Measurements from ENCODE around the gene DTWD2.

DTWD2 gene

GRCh38 chr5:119011186-119011585 is 22.8 kb upstream of the DTWD2 start:
- Histone ChIP-seq H3K4me3 (ENCODE audit: insufficient read depth, low read length, poor library complexity, severe bottlenecking) (no peak overlapping the region), H3K9me2 (replicated peaks; ENCODE audit: insufficient read depth, low read length) (no peaks in the 10 kb centered on the region), H3F3A (ENCODE audit: insufficient read depth) (peaks cover 8% of the 10 kb centered on the region; the same call in 1 of the 2 replicates), H3K4me2 (ENCODE audit: low read depth, low read length, poor library complexity, severe bottlenecking) (no peak overlapping the region), H3K36me3 (ENCODE audit: low read length) (no peaks in the 10 kb centered on the region), H3K27ac (ENCODE audit: low read depth, low read length) (no peak overlapping the region), H3K27me3 (ENCODE audit: low read length) (no peaks in the 10 kb centered on the region), H2AFZ (ENCODE audit: low read depth, low read length, severe bottlenecking) (no peak overlapping the region), H3K9ac (ENCODE audit: low read length) (no peak overlapping the region), H3K9me3 (ENCODE audit: insufficient read depth, low read length) (no peaks in the 10 kb centered on the region), H4K20me1 (ENCODE audit: low read depth, low read length) (no peaks in the 10 kb centered on the region), H3K79me2 (ENCODE audit: insufficient read depth, low read length) (no peaks in the 10 kb centered on the region)
- TF ChIP-seq CTCF (IDR thresholded peaks at IDR 0.05; ENCODE audit: insufficient read depth, low read length, poor library complexity, severe bottlenecking), result no peak
- no peak for TF ChIP-seq EZH2phosphoT487 (conservative IDR thresholded peaks at IDR 0.05; ENCODE audit: low read length)

GRCh38 chr5:119010206-119010605 is 21.9 kb upstream of the DTWD2 start:
- H3K36me3 ChIP-seq (ENCODE audit: low read length), result no peaks in the 10 kb centered on the region
- no peaks in the 10 kb centered on the region for H3K79me2 ChIP-seq (ENCODE audit: insufficient read depth, low read length)
- H3F3A ChIP-seq (ENCODE audit: insufficient read depth), result no peaks in the 10 kb centered on the region
- no peak overlapping the region for H3K4me2 ChIP-seq (ENCODE audit: low read depth, low read length, poor library complexity, severe bottlenecking)
- no peak for TF ChIP-seq CTCF (IDR thresholded peaks at IDR 0.05; ENCODE audit: insufficient read depth, low read length, poor library complexity, severe bottlenecking)
- TF ChIP-seq EZH2phosphoT487 (conservative IDR thresholded peaks at IDR 0.05; ENCODE audit: low read length), result no peak
- no peaks in the 10 kb centered on the region for H4K20me1 ChIP-seq (ENCODE audit: low read depth, low read length)
- H3K9ac ChIP-seq (ENCODE audit: low read length), result no peak overlapping the region
- H3K4me3 ChIP-seq (ENCODE audit: insufficient read depth, low read length, poor library complexity, severe bottlenecking), result no peak overlapping the region
- H3K27ac ChIP-seq (ENCODE audit: low read depth, low read length), result no peak overlapping the region
- H3K27me3 ChIP-seq (ENCODE audit: low read length), result no peaks in the 10 kb centered on the region
- no peaks in the 10 kb centered on the region for H3K9me2 ChIP-seq (replicated peaks; ENCODE audit: insufficient read depth, low read length)
- H2AFZ ChIP-seq (ENCODE audit: low read depth, low read length, severe bottlenecking), result no peak overlapping the region
- no peaks in the 10 kb centered on the region for H3K9me3 ChIP-seq (ENCODE audit: insufficient read depth, low read length)

- Histone ChIP-seq H3K9me2 (replicated peaks; ENCODE audit: insufficient read depth, low read length) (no peaks in the 10 kb centered on the region), H4K20me1 (ENCODE audit: low read depth, low read length) (no peaks in the 10 kb centered on the region), H3K4me2 (ENCODE audit: low read depth, low read length, poor library complexity, severe bottlenecking) (no peak overlapping the region), H3K27ac (ENCODE audit: low read depth, low read length) (no peak overlapping the region), H3K36me3 (ENCODE audit: low read length) (no peaks in the 10 kb centered on the region), H3K9me3 (ENCODE audit: insufficient read depth, low read length) (no peaks in the 10 kb centered on the region), H3K79me2 (ENCODE audit: insufficient read depth, low read length) (no peaks in the 10 kb centered on the region), H3K9ac (ENCODE audit: low read length) (no peak overlapping the region), H2AFZ (ENCODE audit: low read depth, low read length, severe bottlenecking) (no peak overlapping the region), H3K27me3 (ENCODE audit: low read length) (no peaks in the 10 kb centered on the region), H3F3A (ENCODE audit: insufficient read depth) (no peaks in the 10 kb centered on the region), H3K4me3 (ENCODE audit: insufficient read depth, low read length, poor library complexity, severe bottlenecking) (no peak overlapping the region)
- TF ChIP-seq EZH2phosphoT487 (conservative IDR thresholded peaks at IDR 0.05; ENCODE audit: low read length) (no peak), CTCF (IDR thresholded peaks at IDR 0.05; ENCODE audit: insufficient read depth, low read length, poor library complexity, severe bottlenecking) (no peak)
These were observed 20.8 kb upstream of the DTWD2 start for GRCh38 chr5:119009131-119009530.

Data from SU-DHL-6 (cell line).